Spleen (tissue), 11 donors: ENCODE data around the gene TNFAIP2. TPM values are rescaled to one million over a fixed set of nuclear protein-coding genes. Genes with fewer than 3 reads are reported as not detected.

ENCODE experiments used
- DNase-seq: peaks from one replicate; pipeline ENCODE4 v3.0.0-alpha.2; 2020
- H3K27ac ChIP-seq, 8 donors: fragments of 200-600 bp; sonication (generic) in 7 of 8; 1 replicate in 4 of 8; 2 replicates in 4 of 8; pipeline versions ENCODE4 v1.5.0 to v1.8.0; 2016 to 2021; ENCODE audit warnings: inconsistent platforms in 4 of 8, mild to moderate bottlenecking in 4 of 8, moderate library complexity in 1 of 8
- H3K27me3 ChIP-seq, 7 donors: fragments of 200-600 bp; sonication (generic) in 6 of 7; replicated peaks in 1 of 7; 1 replicate in 4 of 7; 2 replicates in 3 of 7; pipeline versions ENCODE4 v1.5.0 to v1.8.0; 2016 to 2021; ENCODE audit warnings: inconsistent platforms in 3 of 7, mild to moderate bottlenecking in 1 of 7
- H3K36me3 ChIP-seq, 6 donors: fragments of 200-600 bp; sonication (generic) in 5 of 6; 1 replicate in 4 of 6; 2 replicates in 2 of 6; pipeline versions ENCODE4 v1.5.0 to v1.8.0; 2016 to 2021; ENCODE audit warnings: inconsistent platforms in 2 of 6
- H3K4me1 ChIP-seq, 6 donors: fragments of 200-600 bp; sonication (generic) in 5 of 6; 1 replicate in 3 of 6; 2 replicates in 3 of 6; pipeline versions ENCODE4 v1.5.0 to v1.8.0; 2016 to 2021; ENCODE audit warnings: inconsistent platforms in 3 of 6
- H3K4me3 ChIP-seq, 8 donors: fragments of 200-600 bp; sonication (generic) in 7 of 8; 1 replicate in 4 of 8; 2 replicates in 4 of 8; pipeline versions ENCODE4 v1.5.0 to v1.8.0; 2016 to 2021; ENCODE audit warnings: inconsistent platforms in 4 of 8, mild to moderate bottlenecking in 4 of 8, moderate library complexity in 2 of 8
- H3K9me3 ChIP-seq, 8 donors: fragments of 200-600 bp; sonication (generic) in 7 of 8; 1 replicate in 4 of 8; 2 replicates in 4 of 8; pipeline versions ENCODE4 v1.5.0 to v1.8.0; 2016 to 2021; ENCODE audit warnings: inconsistent platforms in 4 of 8
- POLR2A ChIP-seq, 3 donors: fragments of 450-650 bp; IDR thresholded peaks; one replicate each; pipeline ENCODE4 v1.5.1; 2017; ENCODE audit warnings: antibody characterized with exemption in 3 of 3, mild to moderate bottlenecking in 1 of 3
- POLR2AphosphoS5 ChIP-seq, 3 donors: sonication (generic); formaldehyde crosslinking; IDR thresholded peaks; one replicate each; pipeline ENCODE4 v1.5.1; 2017; ENCODE audit warnings: antibody characterized with exemption in 3 of 3
- whole genome bisulfite sequencing, 5 donors: extraction: QIAGEN DNeasy Blood & Tissue Kit in 3 of 5; methylation state at CpG; one replicate each; pipeline versions ENCODE4 v1.1.5 to v1.1.7; 2013 to 2018; 5-methylcytosine and 5-hydroxymethylcytosine counted together
- intact Hi-C: fragments of 100-400 bp; cut with DNase I; formaldehyde crosslinking; loops from one replicate; pipeline ENCODE4 v1.15.0; 2023; ENCODE audit warnings: low total_unique reads
- polyA plus RNA-seq, 3 donors: library from polyadenylated mRNA; stranded (reverse); fragments of 200-250 nt; gene quantifications; one replicate each; pipeline ENCODE4 v1.2.1, GENCODE V29; 2013
- total RNA-seq, 7 donors: library from RNA; depleted of rRNA in 3 of 7; stranded (reverse); fragments of >200 nt in 3 of 7; fragmentation: NEBNext Ultra II Directional in 4 of 7; extraction: Animal tissue kit (Norgen Biotek cat#: 25700) in 4 of 7; gene quantifications; one replicate each; pipeline versions ENCODE4 v1.1.0 to v1.2.1, GENCODE V29; 2016 to 2021
- TF ChIP-seq, protein P1 (sequence below), 11 experiments: fragments of 200-600 bp in 7 of 11; fragments of 450-650 bp in 4 of 11; sonication (generic) in 4 of 11; IDR thresholded peaks in 8 of 11; conservative IDR thresholded peaks in 3 of 11; 1 replicate in 7 of 11; 2 replicates in 4 of 11; pipeline versions ENCODE4 v1.4.0 to v1.8.0; 2016 to 2021; ENCODE audit warnings: antibody characterized with exemption in 11 of 11, inconsistent platforms in 4 of 11, mild to moderate bottlenecking in 1 of 11
- donor health status: healthy with polysubstance abuse.
- donor health status: DM: no; HTN: no; CAD: no; lungs with moderate emphysema.
- donor health status: DM: no; HTN: no; CAD: no.
- donor health status: Bipolar disorder and iron deficiency.
- donor health status: healthy.
- donor health status: DM: no; HTN: no; CAD: no.
- donor health status: DM: yes; HTN: yes; CAD: no.

Gene TNFAIP2
- total and polyA plus RNA-seq, 10 donors = 90.2 to 410 (median 268) TPM

DNA sequence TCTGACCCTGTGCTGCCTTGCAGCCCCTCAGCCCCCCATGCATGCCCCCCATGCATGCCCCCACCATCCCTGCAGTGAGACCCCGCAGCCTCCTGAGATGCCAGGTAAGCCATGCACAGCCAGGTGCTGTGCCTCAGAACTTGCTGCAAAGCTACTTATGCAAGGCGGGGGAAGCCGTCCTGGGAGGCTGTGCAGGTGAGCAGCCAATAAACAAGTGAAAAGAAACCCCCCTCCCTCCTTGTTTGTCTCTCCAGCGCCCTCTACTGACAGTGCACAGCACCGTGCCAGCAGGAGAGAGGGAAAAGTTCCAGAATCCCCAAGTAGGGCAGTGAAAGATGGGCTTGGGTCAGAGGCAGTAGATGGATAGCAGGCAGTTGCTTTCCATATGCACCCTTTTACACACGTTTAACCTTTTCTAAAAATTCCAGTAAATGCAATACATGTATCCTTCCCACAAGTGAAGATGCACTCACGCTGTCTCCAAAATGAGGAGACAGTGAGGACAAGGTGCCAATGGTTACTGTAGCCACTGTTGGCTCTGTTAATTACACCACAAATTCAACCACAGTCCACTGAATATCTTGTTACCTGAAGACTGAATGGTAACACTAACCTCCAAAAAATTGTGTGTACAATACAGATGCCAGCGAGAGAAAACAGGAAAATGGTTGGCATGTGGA, 18.0 kb downstream of the TNFAIP2 start:
- Histone ChIP-seq H3K9me3 (no peaks in the 10 kb centered on the region), H3K27ac (no peak overlapping the region), H3K36me3 (peaks cover 0 to 16% (median 0%) of the 10 kb centered on the region in 6 donors), H3K4me1 (peaks cover 0 to 40% (median 26%) of the 10 kb centered on the region in 6 donors), H3K4me3 (peak overlapping the region in 1 of 8 donors; percentile 31), H3K27me3 (peaks cover 0 to 45% (median 0%) of the 10 kb centered on the region in 7 donors)
- no peak for DNase-seq
- WGBS, 5 donors = 28 to 33% (median 32%) methylated on average over 7 to 8 of the region's 8 CpGs
- intact Hi-C loops = no loop called here
- TF ChIP-seq POLR2AphosphoS5 (IDR thresholded peaks at IDR 0.05) (no peak), POLR2A (IDR thresholded peaks at IDR 0.05) (no peak)
- TF ChIP-seq, protein P1, sequence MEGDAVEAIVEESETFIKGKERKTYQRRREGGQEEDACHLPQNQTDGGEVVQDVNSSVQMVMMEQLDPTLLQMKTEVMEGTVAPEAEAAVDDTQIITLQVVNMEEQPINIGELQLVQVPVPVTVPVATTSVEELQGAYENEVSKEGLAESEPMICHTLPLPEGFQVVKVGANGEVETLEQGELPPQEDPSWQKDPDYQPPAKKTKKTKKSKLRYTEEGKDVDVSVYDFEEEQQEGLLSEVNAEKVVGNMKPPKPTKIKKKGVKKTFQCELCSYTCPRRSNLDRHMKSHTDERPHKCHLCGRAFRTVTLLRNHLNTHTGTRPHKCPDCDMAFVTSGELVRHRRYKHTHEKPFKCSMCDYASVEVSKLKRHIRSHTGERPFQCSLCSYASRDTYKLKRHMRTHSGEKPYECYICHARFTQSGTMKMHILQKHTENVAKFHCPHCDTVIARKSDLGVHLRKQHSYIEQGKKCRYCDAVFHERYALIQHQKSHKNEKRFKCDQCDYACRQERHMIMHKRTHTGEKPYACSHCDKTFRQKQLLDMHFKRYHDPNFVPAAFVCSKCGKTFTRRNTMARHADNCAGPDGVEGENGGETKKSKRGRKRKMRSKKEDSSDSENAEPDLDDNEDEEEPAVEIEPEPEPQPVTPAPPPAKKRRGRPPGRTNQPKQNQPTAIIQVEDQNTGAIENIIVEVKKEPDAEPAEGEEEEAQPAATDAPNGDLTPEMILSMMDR (IDR thresholded peaks at IDR 0.05 in 8 of 11, conservative IDR thresholded peaks at IDR 0.05 in 3 of 11) = peak in 10 of 11 experiments; percentile 12 to 77 (median 63)

DNA sequence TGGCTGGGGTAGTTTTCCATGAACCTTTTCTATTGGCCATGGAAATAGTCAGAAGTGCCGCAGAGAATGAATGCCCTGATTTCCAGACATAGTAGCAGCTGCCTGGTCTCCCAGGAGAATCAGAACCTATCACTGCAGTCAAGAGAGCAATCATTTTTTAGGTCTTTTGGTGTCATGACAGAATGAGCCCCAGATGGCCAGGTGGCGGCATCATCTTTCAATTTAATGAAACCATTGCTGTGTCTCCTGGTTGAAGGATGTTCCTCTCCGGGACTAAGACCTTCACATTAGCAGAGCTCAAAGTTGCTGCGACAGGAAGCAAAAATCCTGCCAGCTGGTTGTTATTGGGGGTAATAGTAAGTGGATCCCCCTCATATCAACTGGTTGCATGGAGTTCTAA, 18.8 kb downstream of the TNFAIP2 start:
- TF ChIP-seq POLR2AphosphoS5 (IDR thresholded peaks at IDR 0.05) = no peak
- no peak for TF ChIP-seq POLR2A (IDR thresholded peaks at IDR 0.05)
- TF ChIP-seq, protein P1 (IDR thresholded peaks at IDR 0.05 in 8 of 11, conservative IDR thresholded peaks at IDR 0.05 in 3 of 11) = no peak
- H3K36me3 ChIP-seq = peaks cover 0 to 8% (median 0%) of the 10 kb centered on the region in 6 donors
- 89 to 95% (median 92%) methylated on average over 4 of the region's 4 CpGs for WGBS, 5 donors
- peaks cover 0 to 53% (median 0%) of the 10 kb centered on the region in 7 donors for H3K27me3 ChIP-seq
- no peak overlapping the region for H3K4me3 ChIP-seq
- no peak for DNase-seq
- intact Hi-C loops = no loop called here
- H3K27ac ChIP-seq = no peak overlapping the region
- H3K9me3 ChIP-seq = no peaks in the 10 kb centered on the region
- peaks cover 0 to 40% (median 26%) of the 10 kb centered on the region in 6 donors for H3K4me1 ChIP-seq

DNA sequence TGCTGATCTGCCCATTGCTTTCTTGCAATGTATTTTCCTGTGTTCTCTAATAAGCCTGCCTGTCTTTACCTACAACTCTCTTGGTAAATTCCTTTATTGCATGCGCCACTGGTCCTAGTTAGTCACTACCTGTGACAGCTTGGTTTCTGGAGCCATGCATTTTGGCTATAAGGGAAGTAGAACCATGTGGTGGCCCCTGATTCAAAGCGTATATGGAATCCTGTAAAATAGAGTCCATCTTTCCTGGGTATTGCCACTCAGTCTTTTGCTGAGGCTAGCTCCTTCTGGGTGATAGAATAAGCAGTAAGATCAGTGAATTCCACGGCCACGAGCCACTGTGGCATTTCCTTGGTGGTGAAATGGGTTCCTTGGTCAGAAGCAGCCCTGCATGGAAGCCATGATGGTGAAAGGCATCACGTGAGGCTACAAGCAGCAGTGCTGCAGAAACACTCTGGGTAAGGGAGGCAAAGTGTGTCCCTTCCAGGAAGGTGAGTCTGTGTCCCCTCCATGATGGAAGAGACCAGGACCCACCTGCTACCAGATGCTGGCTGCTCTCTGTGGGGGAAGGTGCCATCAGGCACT, 19.6 kb downstream of the TNFAIP2 start:
- H3K27ac ChIP-seq = no peak overlapping the region
- 57 to 79% (median 65%) methylated on average over 5 of the region's 5 CpGs for WGBS, 5 donors
- DNase-seq = no peak
- no peaks in the 10 kb centered on the region for H3K9me3 ChIP-seq
- H3K27me3 ChIP-seq = peaks cover 0 to 61% (median 0%) of the 10 kb centered on the region in 7 donors
- TF ChIP-seq, protein P1 (IDR thresholded peaks at IDR 0.05 in 8 of 11, conservative IDR thresholded peaks at IDR 0.05 in 3 of 11) = no peak
- TF ChIP-seq POLR2AphosphoS5 (IDR thresholded peaks at IDR 0.05) = no peak
- TF ChIP-seq POLR2A (IDR thresholded peaks at IDR 0.05) = no peak
- H3K36me3 ChIP-seq = peaks cover 0 to under 1% (median 0%) of the 10 kb centered on the region in 6 donors
- peaks cover 0 to 36% (median 23%) of the 10 kb centered on the region in 6 donors for H3K4me1 ChIP-seq
- intact Hi-C loops = no loop called here
- no peak overlapping the region for H3K4me3 ChIP-seq

DNA sequence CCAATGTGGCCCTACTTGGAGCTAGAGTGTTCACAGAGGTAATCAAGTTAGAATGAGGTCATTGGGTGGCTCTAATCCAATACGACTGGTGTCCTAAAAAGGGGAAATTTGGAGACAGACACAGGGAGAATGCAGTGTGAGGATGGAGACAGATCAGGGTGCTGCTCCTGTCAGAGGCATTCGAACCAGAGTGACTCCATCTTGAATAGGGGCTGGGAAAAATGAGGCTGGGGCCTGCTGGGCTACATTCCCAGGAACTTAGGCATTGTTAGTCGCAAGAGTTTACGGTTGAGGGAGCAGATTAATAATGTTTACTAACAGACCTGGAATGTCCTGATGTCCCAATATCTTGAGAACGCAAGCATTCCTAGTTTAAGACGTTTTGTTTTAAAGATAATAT, 20.2 kb downstream of the TNFAIP2 start:
- Histone ChIP-seq H3K36me3 (no peaks in the 10 kb centered on the region), H3K4me3 (no peak overlapping the region), H3K27ac (no peak overlapping the region), H3K27me3 (peaks cover 0 to 59% (median 0%) of the 10 kb centered on the region in 7 donors), H3K4me1 (peaks cover 0 to 29% (median 16%) of the 10 kb centered on the region in 6 donors), H3K9me3 (no peaks in the 10 kb centered on the region)
- WGBS, 5 donors = 74 to 83% (median 80%) methylated on average over 6 of the region's 6 CpGs
- DNase-seq = no peak
- intact Hi-C loops = no loop called here
- TF ChIP-seq POLR2A (IDR thresholded peaks at IDR 0.05) (no peak), POLR2AphosphoS5 (IDR thresholded peaks at IDR 0.05) (no peak)
- TF ChIP-seq, protein P1 (IDR thresholded peaks at IDR 0.05 in 8 of 11, conservative IDR thresholded peaks at IDR 0.05 in 3 of 11) = no peak
